K562 (cell line): ENCODE results near the gene HOXB6. TPM values are rescaled to one million over a fixed set of nuclear protein-coding genes. Genes with fewer than 3 reads are reported as not detected.

Experiments used
- ATAC-seq: fragments of 200-7000 bp; cut with Tn5 transposase; 3 replicates; pipeline ENCODE4 v1.9.1; 2020; ENCODE audit warnings: moderate library complexity
- BruUV-seq: library from RNA; stranded (reverse); fragments of 400-500 nt; replicated peaks from 2 replicates; lab custom pipeline; 2021; lab: Mats Ljungman, UMichigan
- CTCF ChIA-PET: fragments of 300-600 bp; formaldehyde crosslinking; extraction: SDS; loops from one replicate; lab custom pipeline; 2021; ENCODE audit warnings: low intra/inter-chr PET ratio; lab: Yijun Ruan, JAX
- POLR2A ChIA-PET: fragments of 300-600, 350-650 bp; sonication (Branson Sonifier 250); formaldehyde crosslinking; extraction: SDS; loops from one replicate; lab custom pipeline; 2021; ENCODE audit warnings: antibody characterized with exemption, inconsistent platforms; lab: Yijun Ruan, JAX
- DNase-seq, 4 experiments: peaks; one replicate each; pipeline versions ENCODE4 v3.0.0 to v3.0.0-alpha.2; 2011 to 2018; ENCODE audit warnings: low spot score in 3 of 4, mixed read lengths in 3 of 4; ENCODE audit errors: extremely low read depth in 1 of 4
- FAIRE-seq: peaks from 2 replicates; lab custom pipeline; 2011; peaks lifted over from hg19 to GRCh38; lab: Jason Lieb, UNC
- H2AFZ ChIP-seq: 2 replicates; pipeline ENCODE4 v1.6.0; 2011; ENCODE audit warnings: low read depth, low read length, control low read depth, inconsistent platforms
- H3K27ac ChIP-seq: fragments of 200-600 bp; 3 replicates; pipeline ENCODE4 v1.8.0; 2011; ENCODE audit warnings: low read depth, mild to moderate bottlenecking, control low read depth, inconsistent platforms, low read length, moderate library complexity, mixed read lengths; ENCODE audit errors: extremely low read depth
- H3K27me3 ChIP-seq, 2 experiments: fragments of 300-600 bp in 1 of 2; 2 replicates in 1 of 2; 3 replicates in 1 of 2; pipeline versions ENCODE4 v1.6.0 to v1.8.0; 2011; ENCODE audit warnings: inconsistent platforms in 2 of 2, low read length in 2 of 2, mild to moderate bottlenecking in 1 of 2, mixed read lengths in 1 of 2, moderate library complexity in 1 of 2; ENCODE audit not compliant: control insufficient read depth in 2 of 2, insufficient read depth in 2 of 2
- H3K36me3 ChIP-seq: fragments of 300-600 bp; 3 replicates; pipeline ENCODE4 v1.8.0; 2011; ENCODE audit warnings: mild to moderate bottlenecking, low read length, inconsistent platforms; ENCODE audit not compliant: control insufficient read depth, insufficient read depth
- H3K4me1 ChIP-seq, 2 experiments: fragments of 200-600 bp in 1 of 2; replicated peaks in 1 of 2; 2 replicates in 1 of 2; 3 replicates in 1 of 2; pipeline versions ENCODE4 v1.5.1 to v1.8.0; 2011; ENCODE audit warnings: inconsistent platforms in 2 of 2, low read length in 2 of 2, mild to moderate bottlenecking in 1 of 2, mixed read lengths in 1 of 2, moderate library complexity in 1 of 2; ENCODE audit not compliant: control insufficient read depth in 2 of 2, insufficient read depth in 2 of 2
- H3K4me2 ChIP-seq: 2 replicates; pipeline ENCODE4 v1.6.1; 2011; ENCODE audit warnings: low read length, control low read depth, inconsistent platforms, mixed read lengths; ENCODE audit not compliant: insufficient read depth
- H3K4me3 ChIP-seq: fragments of 200-600 bp; sonication (generic), shearing (Covaris generic); 2 replicates; pipeline ENCODE4 v1.5.1; 2016; ENCODE audit warnings: control low read depth, inconsistent platforms
- H3K79me2 ChIP-seq: fragments of 200-600 bp; 3 replicates; pipeline ENCODE4 v1.8.0; 2011; ENCODE audit warnings: low read length, inconsistent platforms; ENCODE audit not compliant: control insufficient read depth, insufficient read depth
- H3K9ac ChIP-seq, 2 experiments: 2 replicates each; pipeline versions ENCODE4 v1.6.0 to v1.6.1; 2011; ENCODE audit warnings: low read depth in 2 of 2, low read length in 2 of 2, control low read depth in 1 of 2, inconsistent platforms in 1 of 2, mild to moderate bottlenecking in 1 of 2, mixed read lengths in 1 of 2; ENCODE audit not compliant: insufficient read depth in 1 of 2
- H3K9me1 ChIP-seq: one replicate; pipeline ENCODE4 v1.6.0; 2011; ENCODE audit warnings: inconsistent platforms, mild to moderate bottlenecking, low read length, moderate library complexity; ENCODE audit not compliant: control insufficient read depth, insufficient read depth
- H3K9me3 ChIP-seq: replicated peaks from 2 replicates; pipeline ENCODE4 v1.5.1; 2011; ENCODE audit warnings: low read depth, low read length, inconsistent platforms; ENCODE audit not compliant: control insufficient read depth, insufficient read depth
- H4K20me1 ChIP-seq: replicated peaks from 2 replicates; pipeline ENCODE4 v1.6.1; 2011; ENCODE audit warnings: low read length, inconsistent platforms, mixed read lengths; ENCODE audit not compliant: control insufficient read depth, insufficient read depth
- ARID3A ChIP-seq: IDR thresholded peaks from 2 replicates; pipeline ENCODE4 v1.6.1; 2012; ENCODE audit warnings: low read depth, low read length, improper control_type of control experiment, borderline replicate concordance
- ATF3 ChIP-seq, 2 experiments: fragments of 450-650 bp in 1 of 2; sonication (generic) in 1 of 2; formaldehyde crosslinking in 1 of 2; IDR thresholded peaks in 1 of 2; conservative IDR thresholded peaks in 1 of 2; 2 replicates each; pipeline versions ENCODE4 v1.6.1 to v1.8.1; 2016 to 2023; ENCODE audit warnings: mild to moderate bottlenecking in 2 of 2, moderate library complexity in 2 of 2, inconsistent platforms in 1 of 2, missing genetic modification reagents in 1 of 2
- CAMTA2 ChIP-seq: fragments of 250-450 bp; sonication (Bioruptor Pico); conservative IDR thresholded peaks from 2 replicates; pipeline ENCODE4 v1.5.1; 2022
- ETS2 ChIP-seq: IDR thresholded peaks from 2 replicates; pipeline ENCODE4 v1.6.1; 2016; ENCODE audit warnings: borderline replicate concordance, missing genetic modification characterization, mild to moderate bottlenecking, moderate library complexity, missing compliant biosample characterization; ENCODE audit not compliant: poor library complexity, severe bottlenecking
- FOXP1 ChIP-seq: sonication (generic); formaldehyde crosslinking; IDR thresholded peaks from 2 replicates; pipeline ENCODE4 v1.8.0; 2022; ENCODE audit warnings: mild to moderate bottlenecking, missing genetic modification reagents
- HCFC1 ChIP-seq: IDR thresholded peaks from 2 replicates; pipeline ENCODE4 v1.6.1; 2012; ENCODE audit warnings: low read depth, low read length, improper control_type of control experiment
- ID3 ChIP-seq, 2 experiments: fragments of 250-450 bp in 1 of 2; fragments of 450-650 bp in 1 of 2; sonication (Bioruptor Pico) in 1 of 2; IDR thresholded peaks; 2 replicates each; pipeline versions ENCODE4 v1.6.1 to v1.8.0; 2016 to 2021; ENCODE audit warnings: mild to moderate bottlenecking in 2 of 2, moderate library complexity in 2 of 2, missing compliant biosample characterization in 1 of 2, missing genetic modification characterization in 1 of 2
- THRB ChIP-seq: fragments of 450-650 bp; formaldehyde crosslinking; conservative IDR thresholded peaks from 2 replicates; pipeline ENCODE4 v1.4.0; 2022; ENCODE audit warnings: mild to moderate bottlenecking, missing genetic modification characterization
- VEZF1 ChIP-seq: fragments of 200-800 bp; sonication (Bioruptor generic); IDR thresholded peaks from 2 replicates; pipeline ENCODE4 v1.6.1; 2017; ENCODE audit warnings: missing genetic modification characterization, missing compliant biosample characterization
- ZKSCAN1 ChIP-seq: fragments of 150-350 bp; IDR thresholded peaks from 2 replicates; pipeline ENCODE4 v1.6.1; 2016; ENCODE audit warnings: low read depth, low read length
- ZNF253 ChIP-seq: fragments of 250-450 bp; sonication (Bioruptor Pico); conservative IDR thresholded peaks from 2 replicates; pipeline ENCODE4 v1.6.1; 2021; ENCODE audit warnings: mild to moderate bottlenecking
- ZNF263 ChIP-seq: sonication (generic); formaldehyde crosslinking; IDR thresholded peaks from 2 replicates; pipeline ENCODE4 v1.8.0; 2022; ENCODE audit warnings: mild to moderate bottlenecking, missing genetic modification reagents, borderline replicate concordance
- WGBS: fragments of 100-300 bp; shearing (Covaris generic); methylation state at CpG from one replicate; pipeline ENCODE4 v1.1.6; 2016; ENCODE audit warnings: low coverage, mixed read lengths; ENCODE audit not compliant: insufficient coverage; ENCODE audit errors: missing lambda C conversion rate; 5-methylcytosine and 5-hydroxymethylcytosine counted together
- in situ Hi-C: fragments of 300-500 bp; cut with MboI; formaldehyde crosslinking; loops from 4 replicates; pipeline ENCODE4 v1.15.0; 2018; ENCODE audit warnings: inconsistent platforms, mixed read lengths
- intact Hi-C: fragments of 100-400 bp; cut with micrococcal nuclease; formaldehyde crosslinking; loops from 2 replicates; pipeline ENCODE4 v1.14.2; 2022
- polyA plus RNA-seq, 8 experiments: library from polyadenylated mRNA; depleted of rRNA in 4 of 8; stranded (reverse) in 5 of 8; unstranded in 3 of 8; fragments of >200 nt; fragmentation: Nextera tagmentation in 2 of 8; fragmentation: Illumina TruSeq in 1 of 8; extraction: Ambion mirVana in 2 of 8; extraction: Trizol in 1 of 8; gene quantifications; 2 replicates each; pipeline versions ENCODE4 v1.2.1 to v1.2.3, GENCODE V29; 2011 to 2014; ENCODE audit warnings: inconsistent platforms in 1 of 8, missing spikeins in 1 of 8
- total RNA-seq, 7 experiments: library from RNA; depleted of rRNA in 6 of 7; stranded (reverse); fragments of >200 nt in 6 of 7; fragmentation: Illumina TruSeq in 2 of 7; extraction: Trizol in 2 of 7; gene quantifications; 2 replicates each; pipeline versions ENCODE4 v1.2.1 to v1.2.3, GENCODE V29; 2011 to 2021; ENCODE audit warnings: low replicate concordance in 1 of 7

The HOXB6 gene
- total and polyA plus RNA-seq, 9 of the 15 experiments (the other 6 are each of a cell fraction or from before 2014, with no cell fraction given), result 1.2 to 14.8 (median 4.9) TPM

- intact Hi-C loops (no loop called here), in situ Hi-C loops (no loop called here)
- 95% methylated on average over 8 of the region's 16 CpGs for WGBS
- Histone ChIP-seq H3K36me3 (no peaks in the 10 kb centered on the region; the same call in 2 of the 3 replicates), H3K4me1 (peaks cover 29 to 61% of the 10 kb centered on the region in 2 experiments; a peak in 4 of 5 replicates), H3K4me3 (no peak overlapping the region), H3K27ac (no peak overlapping the region), H3K9me3 (no peaks in the 10 kb centered on the region), H3K9me1 (no peaks in the 10 kb centered on the region), H3K79me2 (peaks cover 39% of the 10 kb centered on the region), H4K20me1 (no peaks in the 10 kb centered on the region; the same call in 1 of the 2 replicates), H3K9ac (no peak overlapping the region), H2AFZ (no peak overlapping the region), H3K27me3 (no peaks in the 10 kb centered on the region), H3K4me2 (no peak overlapping the region)
- ATAC-seq (no peak), DNase-seq (no peak), FAIRE-seq (no peak)
- ChIA-PET POLR2A (no interaction called here), CTCF (no interaction called here)
- BruUV-seq, result no TSS peak
- TF ChIP-seq ZNF253 (no peak), ATF3 (IDR thresholded peaks at IDR 0.05) (no peak), ATF3 (CRISPR knock-in tag; conservative IDR thresholded peaks at IDR 0.05) (no peak), ZKSCAN1 (no peak), ARID3A (no peak), HCFC1 (no peak), FOXP1 (CRISPR knock-in tag) (no peak), VEZF1 (CRISPR knock-in tag) (no peak), CAMTA2 (CRISPR knock-in tag) (no peak), ID3 (CRISPR knock-in tag; IDR thresholded peaks at IDR 0.05) (no peak), ID3 (tag; IDR thresholded peaks at IDR 0.05) (no peak), THRB (no peak), ETS2 (no peak), ZNF263 (CRISPR knock-in tag) (no peak)
Measured at GRCh38 chr17:48597528-48597777, 7.3 kb downstream of the HOXB6 start.
